HCT116 (cell line): ENCODE results near the gene FAP.

Experiments
- ATF3 ChIP-seq: IDR thresholded peaks from 2 replicates; pipeline ENCODE4 v1.6.1; 2012
- CEBPB ChIP-seq: IDR thresholded peaks from 2 replicates; pipeline ENCODE4 v1.6.1; 2012; ENCODE audit warnings: low read depth
- CTCF ChIP-seq, 3 experiments: fragments of 200-600 bp in 1 of 3; sonication (generic) in 1 of 3; IDR thresholded peaks in 2 of 3; conservative IDR thresholded peaks in 1 of 3; 2 replicates each; pipeline ENCODE4 v1.5.1; 2012 to 2017; ENCODE audit warnings: low read depth in 2 of 3, low read length in 2 of 3, antibody characterized with exemption in 1 of 3, borderline replicate concordance in 1 of 3, control low read depth in 1 of 3, mild to moderate bottlenecking in 1 of 3, mixed read lengths in 1 of 3, mixed run types in 1 of 3, moderate library complexity in 1 of 3; ENCODE audit not compliant: insufficient read depth in 1 of 3
- EGR1 ChIP-seq: IDR thresholded peaks from 2 replicates; pipeline ENCODE4 v1.6.1; 2012; ENCODE audit warnings: low read depth
- ELF1 ChIP-seq: IDR thresholded peaks from 2 replicates; pipeline ENCODE4 v1.6.1; 2012; ENCODE audit warnings: low read depth, borderline replicate concordance
- EZH2 ChIP-seq: fragments of 200-600 bp; sonication (generic); IDR thresholded peaks from 2 replicates; pipeline ENCODE4 v1.6.1; 2017; ENCODE audit warnings: antibody characterized with exemption, mixed run types
- EZH2phosphoT487 ChIP-seq: fragments of 200-600 bp; IDR thresholded peaks from 2 replicates; pipeline ENCODE4 v1.6.1; 2018; ENCODE audit warnings: antibody characterized with exemption, borderline replicate concordance
- JUND ChIP-seq: IDR thresholded peaks from 2 replicates; pipeline ENCODE4 v1.6.1; 2012
- MAX ChIP-seq: IDR thresholded peaks from 2 replicates; pipeline ENCODE4 v1.6.1; 2012
- POLR2A ChIP-seq: IDR thresholded peaks from 2 replicates; pipeline ENCODE4 v1.7.0; 2011; ENCODE audit warnings: borderline replicate concordance; ENCODE audit not compliant: insufficient read depth, insufficient read length; ENCODE audit errors: extremely low read depth
- RAD21 ChIP-seq: IDR thresholded peaks from 2 replicates; pipeline ENCODE4 v1.6.1; 2012; ENCODE audit warnings: low read depth, mild to moderate bottlenecking
- SRF ChIP-seq: IDR thresholded peaks from 2 replicates; pipeline ENCODE4 v1.6.1; 2012; ENCODE audit warnings: low read depth
- TCF7L2 ChIP-seq: IDR thresholded peaks from 2 replicates; pipeline ENCODE4 v1.7.0; 2011; ENCODE audit warnings: borderline replicate concordance, inconsistent platforms; ENCODE audit not compliant: insufficient read depth, insufficient read length; ENCODE audit errors: extremely low read depth

- peak in 2 of 3 experiments; percentile 8 to 35; a peak in 2 of 6 replicates for TF ChIP-seq CTCF (IDR thresholded peaks at IDR 0.05 in 2 of 3, conservative IDR thresholded peaks at IDR 0.05 in 1 of 3; ENCODE audit: borderline replicate concordance in 1 of 3, insufficient read depth in 1 of 3, low read depth in 2 of 3, low read length in 2 of 3)
- no peak for TF ChIP-seq ATF3
- TF ChIP-seq MAX: no peak
- TF ChIP-seq POLR2A: no peak
- TF ChIP-seq EZH2: no peak
- no peak for TF ChIP-seq JUND
- no peak for TF ChIP-seq TCF7L2
- TF ChIP-seq EZH2phosphoT487: no peak
- no peak for TF ChIP-seq ELF1
- TF ChIP-seq SRF: no peak
- TF ChIP-seq RAD21: no peak
- no peak for TF ChIP-seq CEBPB
- no peak for TF ChIP-seq EGR1
Measured at GRCh38 chr2:162280654-162281053, 37.4 kb upstream of the FAP start.
